GM21360 (cell line): ENCODE results near the gene B4GALNT1.
"Not testable (repeated sequence)": the region's sequence is repeated elsewhere in the genome, so short reads cannot be mapped to it uniquely, and the experiment has no call there.

ENCODE experiments used
- ATAC-seq: cut with Tn5 transposase; IDR thresholded peaks from one replicate; pipeline ENCODE4 v1.9.1; 2021; ENCODE audit warnings: mild to moderate bottlenecking, moderate library complexity; ENCODE audit not compliant: unreplicated experiment

B4GALNT1 gene

GRCh38 chr12:57638096-57638495 is 5.1 kb upstream of the B4GALNT1 start:
- no peak for ATAC-seq

- ATAC-seq = no peak
Measured at GRCh38 chr12:57637364-57637763, 4.4 kb upstream of the B4GALNT1 start.

- not testable (repeated sequence) for ATAC-seq
Measured at GRCh38 chr12:57636731-57637130, 3.7 kb upstream of the B4GALNT1 start.

- no peak for ATAC-seq
Measured at GRCh38 chr12:57632073-57632957, 686 bp downstream of the B4GALNT1 start.

- no peak for ATAC-seq
Measured at GRCh38 chr12:57631566-57632072, 1.4 kb downstream of the B4GALNT1 start.

GRCh38 chr12:57630891-57631433 is 2.0 kb downstream of the B4GALNT1 start:
- ATAC-seq = no peak

- no peak for ATAC-seq
Measured at GRCh38 chr12:57629897-57630471, 3.0 kb downstream of the B4GALNT1 start.

GRCh38 chr12:57628280-57629191 is 4.5 kb downstream of the B4GALNT1 start:
- ATAC-seq = no peak

GRCh38 chr12:57627501-57628279 is 5.3 kb downstream of the B4GALNT1 start:
- ATAC-seq = no peak

GRCh38 chr12:57626921-57627445 is 6.0 kb downstream of the B4GALNT1 start:
- no peak for ATAC-seq

GRCh38 chr12:57626111-57626920 is 6.7 kb downstream of the B4GALNT1 start:
- no peak for ATAC-seq

- no peak for ATAC-seq
Measured at GRCh38 chr12:57625261-57626032, 7.6 kb downstream of the B4GALNT1 start.

GRCh38 chr12:57624441-57625220 is 8.4 kb downstream of the B4GALNT1 start:
- no peak for ATAC-seq

GRCh38 chr12:57623811-57624390 is 9.1 kb downstream of the B4GALNT1 start:
- no peak for ATAC-seq

- no peak for ATAC-seq
Measured at GRCh38 chr12:57623385-57623784, 9.6 kb downstream of the B4GALNT1 start.

GRCh38 chr12:57622293-57623245 is 10.4 kb downstream of the B4GALNT1 start:
- no peak for ATAC-seq
